Measurements from ENCODE around the gene HAVCR1. TPM values are rescaled to one million over a fixed set of nuclear protein-coding genes. Genes with fewer than 3 reads are reported as not detected.
A peak's percentile ranks its signal among the peaks of the same experiment; 100 is the strongest.

HAVCR1 gene
- total and polyA plus RNA-seq, 2 of the 13 experiments (the other 11 are each of a cell fraction or from before 2014, with no cell fraction given), result 0.93 to 12.3 TPM

DNA sequence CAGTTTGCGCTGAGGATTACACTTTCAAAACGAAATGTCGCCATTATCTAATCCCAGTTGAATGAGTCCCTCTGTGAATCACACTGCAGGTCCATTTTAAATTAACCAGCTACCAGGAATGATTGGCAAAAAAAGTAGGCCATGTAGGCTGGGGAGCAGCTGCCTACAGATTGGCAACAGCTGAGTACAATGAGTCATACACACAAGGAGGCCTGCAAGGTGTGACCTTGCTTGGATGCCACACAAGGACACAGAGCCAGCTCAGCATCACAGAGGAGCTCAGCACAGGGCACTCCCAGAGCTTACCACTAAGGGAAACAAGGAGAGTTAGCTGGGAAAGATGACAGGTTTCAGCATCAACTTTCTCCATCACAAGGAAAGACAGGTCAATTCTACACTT is 12.9 kb downstream of the HAVCR1 start (continued):
- TF ChIP-seq, protein P1, sequence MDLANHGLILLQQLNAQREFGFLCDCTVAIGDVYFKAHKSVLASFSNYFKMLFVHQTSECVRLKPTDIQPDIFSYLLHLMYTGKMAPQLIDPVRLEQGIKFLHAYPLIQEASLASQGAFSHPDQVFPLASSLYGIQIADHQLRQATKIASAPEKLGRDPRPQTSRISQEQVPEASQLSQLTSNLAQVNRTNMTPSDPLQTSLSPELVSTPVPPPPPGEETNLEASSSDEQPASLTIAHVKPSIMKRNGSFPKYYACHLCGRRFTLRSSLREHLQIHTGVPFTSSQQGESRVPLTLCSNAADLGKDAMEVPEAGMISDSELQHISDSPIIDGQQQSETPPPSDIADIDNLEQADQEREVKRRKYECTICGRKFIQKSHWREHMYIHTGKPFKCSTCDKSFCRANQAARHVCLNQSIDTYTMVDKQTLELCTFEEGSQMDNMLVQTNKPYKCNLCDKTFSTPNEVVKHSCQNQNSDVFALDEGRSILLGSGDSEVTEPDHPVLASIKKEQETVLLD (CRISPR knock-in tag; IDR thresholded peaks at IDR 0.05; ENCODE audit: low read depth), result no peak
- TF ChIP-seq MEF2D (CRISPR knock-in tag; IDR thresholded peaks at IDR 0.05) (no peak), SOX13 (IDR thresholded peaks at IDR 0.05) (no peak), SOX13 (CRISPR knock-in tag; conservative IDR thresholded peaks at IDR 0.05 in 1 of 2, IDR thresholded peaks at IDR 0.05 in 1 of 2) (no peak), ATAD3A (CRISPR knock-in tag; IDR thresholded peaks at IDR 0.05) (no peak), SP140L (CRISPR knock-in tag; IDR thresholded peaks at IDR 0.05; ENCODE audit: borderline replicate concordance) (no peak), ZNF841 (CRISPR knock-in tag; IDR thresholded peaks at IDR 0.05; ENCODE audit: borderline replicate concordance) (no peak), NR2C2 (CRISPR knock-in tag; IDR thresholded peaks at IDR 0.05; ENCODE audit: borderline replicate concordance) (no peak), PLRG1 (conservative IDR thresholded peaks at IDR 0.05) (no peak), MEIS1 (CRISPR knock-in tag; IDR thresholded peaks at IDR 0.05; ENCODE audit: borderline replicate concordance) (no peak), ATRX (CRISPR knock-in tag; IDR thresholded peaks at IDR 0.05; ENCODE audit: borderline replicate concordance) (no peak), HMG20A (CRISPR knock-in tag; IDR thresholded peaks at IDR 0.05; ENCODE audit: borderline replicate concordance) (peak; percentile 12; the same call in 1 of the 2 replicates), LCORL (IDR thresholded peaks at IDR 0.05) (no peak), LCORL (CRISPR knock-in tag; IDR thresholded peaks at IDR 0.05) (no peak), ZEB1 (IDR thresholded peaks at IDR 0.05; ENCODE audit: insufficient replicate concordance, low read depth) (no peak), CCDC6 (CRISPR knock-in tag; IDR thresholded peaks at IDR 0.05) (no peak), RFX3 (CRISPR knock-in tag; IDR thresholded peaks at IDR 0.05) (no peak), NFE2 (CRISPR knock-in tag; IDR thresholded peaks at IDR 0.05) (no peak)
- TF ChIP-seq, protein P2, sequence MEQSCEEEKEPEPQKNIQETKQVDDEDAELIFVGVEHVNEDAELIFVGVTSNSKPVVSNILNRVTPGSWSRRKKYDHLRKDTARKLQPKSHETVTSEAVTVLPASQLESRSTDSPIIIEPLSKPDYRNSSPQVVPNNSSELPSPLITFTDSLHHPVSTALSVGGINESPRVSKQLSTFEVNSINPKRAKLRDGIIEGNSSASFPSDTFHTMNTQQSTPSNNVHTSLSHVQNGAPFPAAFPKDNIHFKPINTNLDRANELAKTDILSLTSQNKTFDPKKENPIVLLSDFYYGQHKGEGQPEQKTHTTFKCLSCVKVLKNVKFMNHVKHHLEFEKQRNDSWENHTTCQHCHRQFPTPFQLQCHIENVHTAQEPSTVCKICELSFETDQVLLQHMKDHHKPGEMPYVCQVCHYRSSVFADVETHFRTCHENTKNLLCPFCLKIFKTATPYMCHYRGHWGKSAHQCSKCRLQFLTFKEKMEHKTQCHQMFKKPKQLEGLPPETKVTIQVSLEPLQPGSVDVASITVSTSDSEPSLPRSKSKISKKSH (CRISPR knock-in tag; IDR thresholded peaks at IDR 0.05; ENCODE audit: borderline replicate concordance), result no peak
- TF ChIP-seq, protein P3, sequence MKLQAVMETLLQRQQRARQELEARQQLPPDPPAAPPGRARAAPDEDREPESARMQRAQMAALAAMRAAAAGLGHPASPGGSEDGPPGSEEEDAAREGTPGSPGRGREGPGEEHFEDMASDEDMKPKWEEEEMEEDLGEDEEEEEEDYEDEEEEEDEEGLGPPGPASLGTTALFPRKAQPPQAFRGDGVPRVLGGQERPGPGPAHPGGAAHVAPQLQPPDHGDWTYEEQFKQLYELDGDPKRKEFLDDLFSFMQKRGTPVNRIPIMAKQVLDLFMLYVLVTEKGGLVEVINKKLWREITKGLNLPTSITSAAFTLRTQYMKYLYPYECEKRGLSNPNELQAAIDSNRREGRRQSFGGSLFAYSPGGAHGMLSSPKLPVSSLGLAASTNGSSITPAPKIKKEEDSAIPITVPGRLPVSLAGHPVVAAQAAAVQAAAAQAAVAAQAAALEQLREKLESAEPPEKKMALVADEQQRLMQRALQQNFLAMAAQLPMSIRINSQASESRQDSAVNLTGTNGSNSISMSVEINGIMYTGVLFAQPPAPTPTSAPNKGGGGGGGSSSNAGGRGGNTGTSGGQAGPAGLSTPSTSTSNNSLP (IDR thresholded peaks at IDR 0.05; ENCODE audit: low read depth, low read length), result no peak
- TF ChIP-seq, protein P4, sequence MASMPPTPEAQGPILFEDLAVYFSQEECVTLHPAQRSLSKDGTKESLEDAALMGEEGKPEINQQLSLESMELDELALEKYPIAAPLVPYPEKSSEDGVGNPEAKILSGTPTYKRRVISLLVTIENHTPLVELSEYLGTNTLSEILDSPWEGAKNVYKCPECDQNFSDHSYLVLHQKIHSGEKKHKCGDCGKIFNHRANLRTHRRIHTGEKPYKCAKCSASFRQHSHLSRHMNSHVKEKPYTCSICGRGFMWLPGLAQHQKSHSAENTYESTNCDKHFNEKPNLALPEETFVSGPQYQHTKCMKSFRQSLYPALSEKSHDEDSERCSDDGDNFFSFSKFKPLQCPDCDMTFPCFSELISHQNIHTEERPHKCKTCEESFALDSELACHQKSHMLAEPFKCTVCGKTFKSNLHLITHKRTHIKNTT (CRISPR knock-in tag; IDR thresholded peaks at IDR 0.05), result no peak
- TF ChIP-seq, protein P5, sequence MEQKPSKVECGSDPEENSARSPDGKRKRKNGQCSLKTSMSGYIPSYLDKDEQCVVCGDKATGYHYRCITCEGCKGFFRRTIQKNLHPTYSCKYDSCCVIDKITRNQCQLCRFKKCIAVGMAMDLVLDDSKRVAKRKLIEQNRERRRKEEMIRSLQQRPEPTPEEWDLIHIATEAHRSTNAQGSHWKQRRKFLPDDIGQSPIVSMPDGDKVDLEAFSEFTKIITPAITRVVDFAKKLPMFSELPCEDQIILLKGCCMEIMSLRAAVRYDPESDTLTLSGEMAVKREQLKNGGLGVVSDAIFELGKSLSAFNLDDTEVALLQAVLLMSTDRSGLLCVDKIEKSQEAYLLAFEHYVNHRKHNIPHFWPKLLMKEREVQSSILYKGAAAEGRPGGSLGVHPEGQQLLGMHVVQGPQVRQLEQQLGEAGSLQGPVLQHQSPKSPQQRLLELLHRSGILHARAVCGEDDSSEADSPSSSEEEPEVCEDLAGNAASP (CRISPR knock-in tag; IDR thresholded peaks at IDR 0.05; ENCODE audit: borderline replicate concordance), result peak; percentile 23; the same call in 1 of the 2 replicates
- TF ChIP-seq, protein P6, sequence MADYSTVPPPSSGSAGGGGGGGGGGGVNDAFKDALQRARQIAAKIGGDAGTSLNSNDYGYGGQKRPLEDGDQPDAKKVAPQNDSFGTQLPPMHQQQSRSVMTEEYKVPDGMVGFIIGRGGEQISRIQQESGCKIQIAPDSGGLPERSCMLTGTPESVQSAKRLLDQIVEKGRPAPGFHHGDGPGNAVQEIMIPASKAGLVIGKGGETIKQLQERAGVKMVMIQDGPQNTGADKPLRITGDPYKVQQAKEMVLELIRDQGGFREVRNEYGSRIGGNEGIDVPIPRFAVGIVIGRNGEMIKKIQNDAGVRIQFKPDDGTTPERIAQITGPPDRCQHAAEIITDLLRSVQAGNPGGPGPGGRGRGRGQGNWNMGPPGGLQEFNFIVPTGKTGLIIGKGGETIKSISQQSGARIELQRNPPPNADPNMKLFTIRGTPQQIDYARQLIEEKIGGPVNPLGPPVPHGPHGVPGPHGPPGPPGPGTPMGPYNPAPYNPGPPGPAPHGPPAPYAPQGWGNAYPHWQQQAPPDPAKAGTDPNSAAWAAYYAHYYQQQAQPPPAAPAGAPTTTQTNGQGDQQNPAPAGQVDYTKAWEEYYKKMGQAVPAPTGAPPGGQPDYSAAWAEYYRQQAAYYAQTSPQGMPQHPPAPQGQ (CRISPR knock-in tag; IDR thresholded peaks at IDR 0.05; ENCODE audit: borderline replicate concordance), result no peak
